HG03442 (cell line): Measurements from ENCODE around the gene ELOVL1.
"Not testable (repeated sequence)": the region's sequence is repeated elsewhere in the genome, so short reads cannot be mapped to it uniquely, and the experiment has no call there.

Experiments
- ATAC-seq: cut with Tn5 transposase; IDR thresholded peaks from one replicate; pipeline ENCODE4 v1.9.1; 2021; ENCODE audit warnings: mild to moderate bottlenecking, moderate library complexity; ENCODE audit not compliant: unreplicated experiment

The ELOVL1 gene

DNA sequence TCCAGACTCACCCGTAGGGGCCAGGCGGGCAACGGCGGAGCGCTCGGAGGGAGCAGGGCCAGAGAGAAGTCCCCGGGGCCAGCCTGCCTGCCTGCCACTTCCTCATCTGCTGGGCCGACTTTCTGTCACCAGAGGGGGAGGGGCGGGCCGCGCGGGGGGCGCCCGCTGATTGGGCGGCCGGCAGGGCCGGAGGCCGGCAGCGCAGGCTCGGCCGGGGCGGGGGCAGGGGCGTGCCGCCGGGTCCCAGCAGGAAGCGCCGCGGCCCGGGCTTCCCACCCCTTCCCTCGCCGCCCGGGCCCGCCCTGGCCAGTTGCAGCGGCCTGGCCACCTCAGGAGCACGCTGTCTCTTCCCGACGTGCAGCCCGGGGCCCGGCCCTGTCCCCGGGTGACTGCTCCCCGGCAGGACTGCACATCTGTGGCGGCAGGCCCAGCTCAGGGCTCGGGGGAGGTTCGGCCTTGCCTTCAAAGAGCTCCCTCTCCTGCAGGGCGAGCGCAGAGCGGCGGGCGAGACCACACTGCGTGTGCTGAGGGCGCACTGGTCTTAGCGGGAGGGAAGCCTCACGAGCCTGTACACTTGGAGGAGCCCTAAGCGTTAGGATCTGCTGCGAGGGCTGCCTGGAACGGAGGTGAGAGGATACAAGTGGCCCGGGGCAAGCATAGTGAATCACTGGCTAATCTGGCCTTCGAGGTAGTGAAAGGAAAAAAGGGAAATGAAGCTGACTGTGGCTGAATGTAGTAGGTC is at the start of gene ELOVL1:
ELOVL1 (minus strand) TSS at position 108 of the 742 bp plus-strand sequence. CDS start 2,402 bp downstream, outside the sequence.
- peak; percentile 67 for ATAC-seq

DNA sequence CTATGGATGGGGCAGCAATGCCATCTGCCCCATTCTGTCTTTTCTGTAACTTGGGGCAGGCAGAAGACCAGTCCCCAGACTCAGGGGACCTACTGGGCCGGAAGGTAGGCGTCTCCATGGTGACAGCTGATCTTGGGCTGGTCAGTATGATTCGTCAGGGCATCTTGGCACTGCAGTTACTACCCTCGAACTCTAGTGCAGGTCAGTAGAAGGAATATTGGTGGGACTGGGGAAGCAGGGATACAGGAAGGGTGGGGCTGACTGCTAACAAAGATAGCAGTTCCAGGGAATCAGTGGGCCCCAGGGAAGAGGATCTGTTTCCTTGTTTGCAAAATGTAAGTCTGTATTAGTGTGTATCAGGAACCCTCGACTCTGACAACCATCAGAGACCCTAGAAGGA is 48.1 kb upstream of the ELOVL1 start:
- ATAC-seq, result no peak

DNA sequence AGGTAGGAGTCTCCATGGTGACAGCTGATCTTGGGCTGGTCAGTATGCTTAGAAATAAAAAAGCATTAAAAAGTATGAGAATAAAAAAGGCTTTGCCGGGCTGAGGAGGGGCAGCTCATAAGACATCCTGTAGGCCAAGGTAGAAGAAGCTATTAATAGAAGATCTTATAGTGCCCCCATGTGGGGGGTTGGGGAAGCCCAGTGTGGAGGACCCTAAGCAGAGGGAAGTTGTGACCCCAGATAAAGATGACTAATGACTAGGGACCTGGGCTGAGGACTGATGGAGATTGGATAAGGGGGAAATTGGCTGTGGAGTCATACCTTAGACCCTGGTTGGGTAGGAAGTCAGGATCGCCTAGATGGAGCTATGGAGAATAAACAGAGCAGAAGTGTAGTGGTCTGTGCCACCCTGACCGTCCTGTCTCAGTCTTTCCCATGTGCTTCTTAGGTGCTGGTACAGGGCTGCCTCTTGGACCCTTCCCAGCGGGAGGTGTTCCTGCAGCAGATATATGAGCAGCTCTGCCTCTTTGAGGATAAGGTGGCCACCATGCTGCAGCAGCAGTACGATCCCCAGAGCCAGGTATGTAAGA is 46.9 kb upstream of the ELOVL1 start:
- ATAC-seq, result no peak

DNA sequence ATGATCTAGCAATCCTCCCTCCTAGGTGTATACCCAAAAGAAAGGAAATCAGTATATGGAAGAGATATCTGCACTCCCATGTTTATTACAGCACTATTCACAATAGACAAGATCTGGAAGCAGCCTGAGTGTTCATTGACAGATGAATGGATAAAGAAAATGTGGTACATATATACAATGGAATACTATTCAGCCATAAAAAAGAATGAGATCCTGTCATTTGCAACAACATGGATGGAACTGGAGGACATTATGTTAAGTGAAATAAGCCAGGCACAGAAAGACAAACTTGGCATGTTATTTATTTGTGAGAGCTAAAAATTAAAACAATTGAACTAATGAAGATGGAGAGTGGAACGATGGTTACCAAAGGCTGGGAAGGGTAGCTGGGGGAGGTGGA is 45.6 kb upstream of the ELOVL1 start:
- not testable (repeated sequence) for ATAC-seq

DNA sequence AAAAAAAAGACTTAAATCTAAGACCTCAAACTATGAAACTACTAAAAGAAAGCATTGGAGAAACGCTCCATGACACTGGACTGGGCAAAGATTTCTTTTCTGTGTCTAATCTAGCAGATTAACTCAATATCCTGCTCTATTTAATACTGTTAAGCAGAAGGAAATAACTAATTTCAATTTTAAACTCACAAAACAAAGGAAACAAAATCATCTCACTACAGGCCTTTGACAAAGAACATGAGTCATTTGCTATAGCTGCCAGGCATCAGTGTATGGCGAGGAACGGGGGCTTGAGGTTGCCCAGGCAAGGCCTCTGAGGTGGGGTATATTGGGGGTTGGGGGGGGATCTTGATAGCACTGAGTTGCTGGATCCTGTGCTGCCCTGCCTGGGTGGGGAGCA is 42.8 kb upstream of the ELOVL1 start:
- no peak for ATAC-seq

DNA sequence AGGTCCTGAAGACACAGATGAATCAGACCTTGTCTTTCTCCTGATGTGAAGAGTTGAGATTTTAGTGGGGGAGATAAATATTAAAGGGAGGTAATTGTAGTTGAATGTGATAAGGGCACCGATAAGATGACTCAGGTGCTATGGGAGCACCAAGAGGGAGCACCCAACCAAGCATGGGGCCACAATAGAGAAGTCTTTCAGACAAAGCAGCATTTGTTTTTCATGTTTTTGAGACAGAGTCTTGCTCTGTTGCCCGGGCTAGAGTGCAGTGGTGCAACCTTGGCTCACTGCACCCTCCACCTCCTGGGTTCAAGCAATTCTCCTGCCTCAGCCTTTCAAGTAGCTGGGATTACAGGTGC is 38.0 kb upstream of the ELOVL1 start:
- ATAC-seq, result no peak

DNA sequence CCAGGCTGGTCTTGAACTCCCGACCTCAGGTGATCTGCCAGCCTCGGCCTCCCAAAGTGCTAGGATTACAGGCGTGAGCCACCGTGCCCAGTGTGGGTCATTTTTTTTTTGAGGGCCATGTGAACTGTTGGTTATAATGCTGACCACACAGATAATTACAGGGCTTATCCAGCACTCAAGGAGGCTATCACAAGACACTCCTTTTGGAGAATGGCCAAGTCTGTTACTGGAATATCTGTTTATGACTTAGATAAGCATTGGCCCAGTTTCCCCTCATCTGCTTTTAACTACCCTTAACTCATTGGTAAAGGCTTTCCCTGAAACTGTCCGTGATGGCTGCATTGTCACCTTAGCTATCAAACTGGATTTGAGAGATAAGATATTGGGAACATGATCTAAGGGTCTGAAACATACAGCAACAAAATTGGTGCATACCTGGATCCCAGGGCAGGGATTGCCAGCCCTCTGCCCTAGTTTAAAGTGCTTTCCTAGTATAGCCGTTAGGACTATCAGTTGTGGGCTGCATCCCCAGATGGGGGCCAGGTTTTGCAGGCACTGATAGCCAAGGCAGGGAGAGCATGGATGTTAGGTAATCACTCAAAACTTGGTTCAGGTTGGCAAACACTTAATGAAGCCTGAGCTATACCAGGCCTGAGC is 37.5 kb upstream of the ELOVL1 start:
- ATAC-seq, result no peak

DNA sequence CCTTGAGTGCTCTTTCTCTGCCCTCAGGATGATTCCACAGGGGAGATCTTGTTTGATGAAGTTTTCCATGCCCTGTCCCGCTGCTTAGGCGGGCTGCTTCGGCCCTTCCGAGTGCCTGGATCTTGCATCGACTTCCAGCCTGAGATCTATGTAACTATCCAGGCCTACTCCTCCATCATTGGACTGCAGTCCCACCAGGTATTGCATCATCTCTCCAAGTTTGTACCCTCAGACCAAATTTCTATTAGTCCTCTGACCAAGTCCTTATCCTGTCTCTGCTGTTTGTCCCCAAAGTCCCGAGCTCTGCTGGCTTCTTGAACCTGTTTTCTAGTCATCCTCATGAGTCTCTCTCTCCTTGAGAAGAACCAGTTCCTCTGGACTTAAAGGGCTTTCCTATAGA is 36.5 kb upstream of the ELOVL1 start:
- ATAC-seq, result no peak

DNA sequence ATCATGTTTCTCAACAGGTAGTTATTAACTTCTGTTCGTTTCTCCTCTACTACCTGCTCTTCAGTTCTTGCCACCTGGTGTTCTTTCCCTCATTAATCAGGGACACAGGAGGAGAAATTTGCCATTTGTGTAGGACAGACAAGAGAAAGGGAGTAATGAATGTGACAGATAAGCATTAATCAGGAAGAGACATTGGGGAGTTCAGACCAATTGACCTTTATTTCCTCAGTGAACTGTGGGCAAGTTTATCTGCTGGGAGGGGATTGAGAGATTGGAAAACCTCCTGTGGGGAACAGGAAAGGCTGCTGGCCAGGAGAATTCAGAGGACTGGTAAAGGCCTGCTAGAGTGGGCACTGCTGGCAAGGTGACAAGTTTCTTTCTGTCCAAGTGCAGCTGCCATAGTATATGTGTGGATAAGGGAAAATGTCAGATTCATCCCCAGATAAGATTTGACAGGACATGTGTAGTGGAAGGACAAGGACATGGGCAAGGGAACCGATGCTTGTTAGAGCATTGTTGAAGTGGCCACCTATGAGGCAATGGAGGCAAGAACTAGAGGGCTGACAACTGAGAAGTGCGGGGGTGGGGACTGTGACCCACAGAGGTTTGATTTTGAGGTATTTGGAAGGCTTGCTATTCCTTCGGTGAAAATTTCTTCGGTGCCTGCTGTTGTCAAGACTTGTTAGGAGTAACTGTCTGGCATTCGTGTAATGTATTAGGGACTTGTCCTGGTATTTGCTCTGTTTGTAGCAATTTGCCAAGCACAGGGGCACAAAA is 34.5 kb upstream of the ELOVL1 start:
- no peak for ATAC-seq

DNA sequence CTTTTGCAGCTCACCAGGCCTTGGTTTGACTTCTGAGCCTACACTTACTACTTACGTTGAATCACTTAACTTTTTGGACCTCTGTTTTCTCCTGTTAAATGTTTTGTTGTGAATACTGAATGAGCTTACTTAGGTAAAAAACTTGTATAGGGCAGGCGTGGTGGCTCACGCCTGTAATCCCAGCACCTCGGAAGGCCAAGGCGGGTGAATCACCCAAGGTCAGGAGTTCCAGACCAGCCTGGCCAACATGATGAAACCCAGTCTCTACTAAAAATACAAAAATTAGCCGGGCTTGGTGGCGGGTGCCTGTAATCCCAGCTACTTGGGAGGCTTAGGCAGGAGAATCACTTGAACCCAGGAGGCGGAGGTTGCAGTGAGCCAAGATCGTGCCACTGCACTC is 32.6 kb upstream of the ELOVL1 start:
- ATAC-seq, result not testable (repeated sequence)

DNA sequence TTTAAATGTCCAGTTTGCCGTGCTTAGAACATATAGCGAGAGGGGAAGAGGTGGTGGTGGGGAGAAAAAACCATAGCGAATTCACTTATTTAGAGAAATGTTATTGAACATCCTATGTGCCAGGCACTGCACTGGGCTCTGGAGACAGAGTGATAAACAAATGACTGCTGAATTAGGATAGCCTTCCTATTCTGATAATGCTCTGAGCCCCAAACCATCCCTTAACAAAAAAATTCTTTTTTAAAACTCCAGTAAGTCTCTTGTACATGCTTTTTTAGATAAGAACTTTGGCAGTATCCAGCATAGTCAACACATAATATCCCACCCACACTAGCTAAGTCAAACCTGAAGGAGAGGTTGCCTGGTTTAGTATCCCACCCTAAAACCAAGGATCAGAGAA is 30.4 kb upstream of the ELOVL1 start:
- ATAC-seq, result no peak

DNA sequence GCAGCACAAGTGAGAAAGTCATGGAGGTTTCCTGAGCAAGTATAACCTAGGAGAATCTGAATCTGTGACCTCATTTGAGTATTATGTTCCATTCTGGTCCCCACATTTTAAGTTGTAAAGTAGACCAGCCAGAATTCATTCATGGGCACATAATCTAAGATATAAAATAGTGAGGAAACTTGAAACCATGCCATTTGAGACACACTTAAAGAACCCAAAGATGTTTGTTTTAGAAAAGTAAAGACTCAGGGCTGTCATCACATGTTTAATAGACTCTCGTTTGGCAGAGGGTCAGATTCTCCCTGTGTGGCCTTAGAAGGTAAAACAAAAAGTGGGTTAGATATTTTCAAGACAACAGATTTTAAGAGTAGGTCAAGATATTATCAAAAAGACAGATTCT is 28.2 kb upstream of the ELOVL1 start:
- ATAC-seq, result no peak

DNA sequence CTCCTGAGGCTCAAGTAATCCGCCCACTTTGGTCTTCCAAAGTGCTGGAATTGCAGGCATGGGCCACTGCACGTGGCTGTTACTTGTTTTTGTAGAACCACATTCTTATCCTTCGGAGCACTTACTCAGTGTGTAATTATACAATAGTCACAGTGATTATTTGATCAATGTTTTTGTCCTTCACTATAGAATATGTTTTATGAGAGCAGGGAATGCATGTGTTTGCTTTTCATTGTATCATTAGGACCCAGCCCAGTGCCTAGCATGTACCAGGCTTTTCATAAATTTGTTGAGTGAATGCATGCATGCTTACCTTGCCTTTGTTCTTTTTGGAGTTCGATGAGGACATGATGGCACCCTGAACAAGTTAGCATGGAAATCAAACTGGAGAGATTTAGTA is 27.7 kb upstream of the ELOVL1 start:
- no peak for ATAC-seq

DNA sequence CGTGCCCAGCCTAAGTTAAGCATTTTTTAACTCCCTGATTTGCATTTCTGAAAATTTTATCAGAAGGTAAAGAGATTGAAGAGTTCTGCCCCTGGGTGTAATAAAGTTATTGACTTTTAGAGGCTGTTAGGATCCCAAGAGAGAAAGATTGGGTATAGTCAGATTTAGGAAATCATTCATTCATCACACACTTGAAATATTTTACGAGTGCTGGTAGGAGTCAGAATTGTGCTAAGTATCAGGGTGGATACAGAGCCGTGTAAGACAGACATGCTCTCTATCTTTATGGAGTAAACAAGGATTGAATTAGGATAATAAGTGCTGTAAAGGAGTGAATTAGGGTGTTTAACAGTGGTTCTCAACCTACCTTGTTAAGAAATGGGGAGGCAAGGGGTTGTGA is 24.9 kb upstream of the ELOVL1 start:
- ATAC-seq, result no peak

DNA sequence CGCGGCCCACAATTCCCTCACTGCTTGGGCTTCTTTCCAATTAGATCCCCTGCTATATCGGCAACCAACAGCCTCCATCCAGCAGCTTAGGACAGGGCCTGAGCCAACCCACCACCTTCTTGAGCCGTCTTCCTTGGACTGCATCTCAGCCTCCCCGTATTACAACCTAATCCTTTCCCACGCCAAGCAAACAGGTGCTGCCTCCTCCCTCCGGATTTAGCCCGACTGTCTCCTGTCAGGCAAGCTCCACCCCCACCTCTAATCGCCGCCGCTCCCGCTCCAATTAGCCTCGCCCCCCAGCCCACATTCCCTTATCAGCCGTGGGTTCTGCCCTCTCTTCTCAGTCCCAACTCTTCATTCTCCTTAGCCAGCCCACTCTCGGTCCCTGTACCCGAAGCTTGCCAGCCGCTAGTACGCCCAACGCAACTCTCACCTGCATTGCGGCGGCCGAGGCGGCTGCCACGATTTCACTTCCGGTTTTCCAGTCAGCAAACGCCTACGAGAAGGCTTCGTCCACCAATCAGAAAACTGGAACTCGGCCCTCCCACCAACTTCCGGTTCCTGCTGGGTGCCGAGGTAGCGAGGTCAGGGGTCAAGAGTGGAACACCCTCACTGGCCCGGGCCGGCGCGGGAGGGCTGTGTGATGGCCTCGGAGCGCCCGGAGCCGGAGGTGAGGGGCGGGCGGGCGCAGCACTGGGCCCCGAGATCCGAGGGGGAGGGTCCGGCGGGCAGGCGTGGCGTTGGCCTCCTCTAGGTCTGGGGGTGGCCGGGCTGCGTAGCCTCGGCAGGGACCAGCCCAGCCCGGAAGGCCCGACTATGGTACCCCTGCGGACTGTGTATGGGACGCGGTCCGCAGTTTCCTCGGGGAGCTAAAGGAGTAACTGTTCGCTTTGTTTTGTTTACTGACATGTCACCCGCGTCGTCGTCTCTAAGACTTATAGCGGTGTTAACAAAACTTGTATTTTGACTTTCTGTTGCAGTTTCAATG is 21.8 kb upstream of the ELOVL1 start, which contains the start of the genes MED8 and SZT2:
MED8 (minus strand) TSS at position 475 of the 988 bp plus-strand sequence; CDS start at position 439, 36 bp downstream.
SZT2 (plus strand) TSS at position 574 of the 988 bp plus-strand sequence; CDS start at position 644, 70 bp downstream.
- peak; percentile 88 for ATAC-seq

DNA sequence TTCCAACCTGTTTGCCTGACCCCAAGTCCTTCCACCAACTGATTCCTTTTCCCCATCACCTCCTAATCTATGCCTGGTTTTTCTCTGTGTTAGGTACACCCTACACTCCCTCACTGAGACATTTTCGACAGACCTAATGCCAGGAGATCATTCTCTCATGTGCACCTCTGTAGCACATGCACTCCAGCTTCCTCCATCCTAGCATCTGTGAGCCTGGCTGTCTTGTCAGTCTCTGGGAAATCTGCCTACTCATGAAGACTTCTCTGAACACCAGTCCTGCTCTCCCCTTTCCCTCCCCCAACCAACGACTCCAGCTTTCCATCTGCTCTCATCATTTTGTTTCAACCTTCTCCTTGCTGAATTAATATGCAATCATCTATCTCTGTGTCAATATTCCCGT is 20.8 kb upstream of the ELOVL1 start:
- no peak for ATAC-seq

DNA sequence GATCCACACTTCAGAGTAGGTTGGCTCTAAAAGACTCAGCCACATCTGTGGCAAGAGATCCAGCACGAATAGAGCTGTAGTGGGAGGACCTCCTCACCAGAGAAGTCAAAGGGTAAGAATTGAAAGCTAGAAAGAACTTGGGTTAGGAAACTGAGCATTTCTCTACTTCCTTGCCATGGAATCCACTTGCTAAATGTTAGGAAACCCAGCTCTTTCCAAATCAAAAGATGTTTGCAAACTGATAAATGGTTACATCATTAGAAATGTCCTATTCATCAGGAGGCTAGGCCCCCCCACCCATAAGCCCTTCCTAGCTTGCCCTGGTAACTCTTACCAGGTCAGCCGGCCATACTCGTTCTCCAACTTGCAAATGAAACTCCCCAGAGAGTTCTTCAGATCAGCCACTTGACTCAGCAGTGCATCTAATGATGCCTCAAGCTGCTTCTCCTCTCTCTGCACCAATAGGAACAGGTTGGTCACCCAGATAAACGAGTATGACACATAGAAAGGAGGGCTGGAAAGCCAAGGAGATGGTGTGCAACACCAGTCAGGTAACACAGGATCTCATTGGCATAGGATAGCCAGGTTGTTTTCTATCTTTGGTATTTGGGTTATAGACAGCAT is 20.3 kb upstream of the ELOVL1 start:
- ATAC-seq, result no peak

DNA sequence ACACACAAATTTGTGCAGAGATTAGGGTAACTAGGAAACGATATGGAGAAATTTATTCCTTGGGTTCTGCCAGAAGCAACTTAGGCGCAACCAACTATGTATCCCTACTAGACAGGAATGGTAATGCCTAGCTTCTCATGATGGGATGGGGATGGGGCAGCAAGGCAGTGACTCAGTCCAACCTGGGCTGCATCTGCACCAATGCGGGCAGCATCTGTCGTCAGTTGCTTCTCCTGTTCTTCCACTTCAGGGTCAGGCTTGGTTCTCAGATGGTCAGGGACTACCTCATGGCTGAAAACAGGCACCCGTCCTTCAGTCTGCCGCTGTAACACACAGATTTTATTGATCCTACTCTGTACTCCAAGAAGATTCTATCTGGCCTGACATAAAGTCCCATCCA is 18.9 kb upstream of the ELOVL1 start:
- no peak for ATAC-seq

DNA sequence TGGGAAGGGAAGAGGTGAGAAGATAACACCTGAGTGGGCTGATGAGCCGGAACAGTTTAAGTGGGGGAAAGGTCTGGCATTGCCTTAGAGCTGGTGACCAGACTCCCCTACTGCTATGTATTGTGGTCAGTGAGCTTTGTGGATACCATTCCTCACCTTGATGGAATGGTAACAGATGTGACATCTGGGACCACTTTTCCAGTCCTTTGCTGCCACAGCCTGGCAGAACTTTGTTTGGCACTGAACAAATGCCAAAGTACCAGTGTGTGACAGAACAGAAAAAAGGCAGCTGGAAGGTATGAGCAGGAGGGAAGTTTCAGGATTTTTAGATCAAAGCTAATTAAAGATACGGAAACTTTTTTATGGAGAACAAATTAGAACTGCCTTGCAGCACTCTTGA is 15.6 kb upstream of the ELOVL1 start:
- no peak for ATAC-seq
